Measurements from ENCODE around the gene PRPF6. TPM values are rescaled to one million over a fixed set of nuclear protein-coding genes. Genes with fewer than 3 reads are reported as not detected.
A peak's percentile ranks its signal among the peaks of the same experiment; 100 is the strongest.

Gene PRPF6
- total and polyA plus RNA-seq, 2 of the 13 experiments (the other 11 are each of a cell fraction or from before 2014, with no cell fraction given) = 63.7 to 101 TPM

DNA sequence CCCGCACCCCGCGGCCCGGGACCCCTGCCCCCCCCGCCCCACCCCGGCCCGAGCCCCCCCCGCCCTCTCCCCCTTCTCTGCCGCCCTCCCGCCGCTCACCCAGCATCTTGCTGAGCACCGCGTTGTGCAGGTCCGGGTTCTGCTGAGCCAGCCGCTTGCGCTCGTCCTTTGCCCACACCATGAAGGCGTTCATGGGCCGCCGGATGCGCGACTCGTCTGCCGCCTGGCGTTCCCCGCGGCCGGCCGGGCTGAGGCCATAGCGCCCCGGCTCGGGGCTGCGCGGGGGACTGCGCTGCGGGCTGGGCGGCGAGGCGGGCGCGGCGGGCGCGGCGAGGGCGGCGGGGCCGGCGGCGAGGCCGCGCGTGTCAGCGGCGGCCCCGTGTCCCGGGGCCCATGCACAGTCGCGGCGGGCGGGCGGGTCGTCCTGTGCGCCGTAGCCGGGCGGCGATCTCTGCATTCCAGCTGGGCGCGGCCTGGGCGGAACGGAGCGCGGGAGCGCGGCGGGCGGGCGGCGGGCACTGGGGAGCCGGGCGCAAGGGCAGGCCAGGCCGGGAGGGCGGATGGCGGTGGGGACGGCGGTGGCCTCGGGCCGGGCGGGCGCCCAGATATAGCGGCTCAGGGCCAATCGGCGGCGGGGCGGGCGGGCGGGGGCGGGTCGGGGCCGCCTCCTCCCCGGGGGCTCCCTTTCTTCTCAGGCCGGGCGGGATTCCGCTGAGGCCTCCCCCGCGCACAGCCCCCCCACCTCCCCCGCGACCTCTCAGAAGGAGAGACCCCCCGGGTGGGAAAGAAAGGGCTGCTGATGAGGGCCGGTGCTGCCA is 68.3 kb downstream of the PRPF6 start, which contains the start of gene SOX18 (continued):
- TF ChIP-seq, protein P1, sequence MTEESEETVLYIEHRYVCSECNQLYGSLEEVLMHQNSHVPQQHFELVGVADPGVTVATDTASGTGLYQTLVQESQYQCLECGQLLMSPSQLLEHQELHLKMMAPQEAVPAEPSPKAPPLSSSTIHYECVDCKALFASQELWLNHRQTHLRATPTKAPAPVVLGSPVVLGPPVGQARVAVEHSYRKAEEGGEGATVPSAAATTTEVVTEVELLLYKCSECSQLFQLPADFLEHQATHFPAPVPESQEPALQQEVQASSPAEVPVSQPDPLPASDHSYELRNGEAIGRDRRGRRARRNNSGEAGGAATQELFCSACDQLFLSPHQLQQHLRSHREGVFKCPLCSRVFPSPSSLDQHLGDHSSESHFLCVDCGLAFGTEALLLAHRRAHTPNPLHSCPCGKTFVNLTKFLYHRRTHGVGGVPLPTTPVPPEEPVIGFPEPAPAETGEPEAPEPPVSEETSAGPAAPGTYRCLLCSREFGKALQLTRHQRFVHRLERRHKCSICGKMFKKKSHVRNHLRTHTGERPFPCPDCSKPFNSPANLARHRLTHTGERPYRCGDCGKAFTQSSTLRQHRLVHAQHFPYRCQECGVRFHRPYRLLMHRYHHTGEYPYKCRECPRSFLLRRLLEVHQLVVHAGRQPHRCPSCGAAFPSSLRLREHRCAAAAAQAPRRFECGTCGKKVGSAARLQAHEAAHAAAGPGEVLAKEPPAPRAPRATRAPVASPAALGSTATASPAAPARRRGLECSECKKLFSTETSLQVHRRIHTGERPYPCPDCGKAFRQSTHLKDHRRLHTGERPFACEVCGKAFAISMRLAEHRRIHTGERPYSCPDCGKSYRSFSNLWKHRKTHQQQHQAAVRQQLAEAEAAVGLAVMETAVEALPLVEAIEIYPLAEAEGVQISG (CRISPR knock-in tag; IDR thresholded peaks at IDR 0.05) = 0 out of 2 replicates have a peak, but pooled peaks have one; percentile 33
- TF ChIP-seq FOSL2 (CRISPR knock-in tag; IDR thresholded peaks at IDR 0.05) = no peak
- no peak for TF ChIP-seq SOX5 (CRISPR knock-in tag; IDR thresholded peaks at IDR 0.05; ENCODE audit: borderline replicate concordance)
- no peak for TF ChIP-seq ZNF367 (CRISPR knock-in tag; IDR thresholded peaks at IDR 0.05; ENCODE audit: borderline replicate concordance)
- TF ChIP-seq ZNF768 (CRISPR knock-in tag; IDR thresholded peaks at IDR 0.05) = peak; percentile 61
- TF ChIP-seq RBFOX2 (IDR thresholded peaks at IDR 0.05; ENCODE audit: low read depth, low read length) = peak; percentile 81
- TF ChIP-seq ZNF780A (CRISPR knock-in tag; IDR thresholded peaks at IDR 0.05) = no peak
- no peak for TF ChIP-seq MTA1 (CRISPR knock-in tag; IDR thresholded peaks at IDR 0.05; ENCODE audit: borderline replicate concordance)
- TF ChIP-seq ZFP36L1 (CRISPR knock-in tag; IDR thresholded peaks at IDR 0.05) = no peak
- TF ChIP-seq, protein P2, sequence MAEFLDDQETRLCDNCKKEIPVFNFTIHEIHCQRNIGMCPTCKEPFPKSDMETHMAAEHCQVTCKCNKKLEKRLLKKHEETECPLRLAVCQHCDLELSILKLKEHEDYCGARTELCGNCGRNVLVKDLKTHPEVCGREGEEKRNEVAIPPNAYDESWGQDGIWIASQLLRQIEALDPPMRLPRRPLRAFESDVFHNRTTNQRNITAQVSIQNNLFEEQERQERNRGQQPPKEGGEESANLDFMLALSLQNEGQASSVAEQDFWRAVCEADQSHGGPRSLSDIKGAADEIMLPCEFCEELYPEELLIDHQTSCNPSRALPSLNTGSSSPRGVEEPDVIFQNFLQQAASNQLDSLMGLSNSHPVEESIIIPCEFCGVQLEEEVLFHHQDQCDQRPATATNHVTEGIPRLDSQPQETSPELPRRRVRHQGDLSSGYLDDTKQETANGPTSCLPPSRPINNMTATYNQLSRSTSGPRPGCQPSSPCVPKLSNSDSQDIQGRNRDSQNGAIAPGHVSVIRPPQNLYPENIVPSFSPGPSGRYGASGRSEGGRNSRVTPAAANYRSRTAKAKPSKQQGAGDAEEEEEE (CRISPR knock-in tag; IDR thresholded peaks at IDR 0.05; ENCODE audit: borderline replicate concordance) = no peak
- TF ChIP-seq ZNF781 (CRISPR knock-in tag; IDR thresholded peaks at IDR 0.05; ENCODE audit: borderline replicate concordance, not compliant biosample characterization) = no peak
- TF ChIP-seq ZNF343 (CRISPR knock-in tag; IDR thresholded peaks at IDR 0.05) = no peak; the same call in 1 of the 2 replicates
- 0 out of 2 replicates have a peak, but pooled peaks have one; percentile 68 for TF ChIP-seq PAX8 (CRISPR knock-in tag; IDR thresholded peaks at IDR 0.05; ENCODE audit: borderline replicate concordance)
- TF ChIP-seq JDP2 (CRISPR knock-in tag; IDR thresholded peaks at IDR 0.05; ENCODE audit: borderline replicate concordance) = no peak; the same call in 1 of the 2 replicates
- no peak; the same call in 1 of the 2 replicates for TF ChIP-seq ZSCAN21 (CRISPR knock-in tag; IDR thresholded peaks at IDR 0.05; ENCODE audit: borderline replicate concordance)
- TF ChIP-seq KDM5A (IDR thresholded peaks at IDR 0.05; ENCODE audit: borderline replicate concordance, low read length) = no peak
- TF ChIP-seq MAZ (IDR thresholded peaks at IDR 0.05; ENCODE audit: borderline replicate concordance, low read depth, low read length) = no peak
- peak; percentile 70 for TF ChIP-seq MAZ (CRISPR knock-in tag; IDR thresholded peaks at IDR 0.05; ENCODE audit: low read depth)
- TF ChIP-seq ZNF607 (CRISPR knock-in tag; IDR thresholded peaks at IDR 0.05; ENCODE audit: borderline replicate concordance) = peak; percentile 62; the same call in 1 of the 2 replicates
- peak; percentile 35; the same call in 1 of the 2 replicates for TF ChIP-seq ZNF746 (CRISPR knock-in tag; IDR thresholded peaks at IDR 0.05)
- TF ChIP-seq ZFP62 (CRISPR knock-in tag; IDR thresholded peaks at IDR 0.05) = no peak
- no peak for TF ChIP-seq HNRNPL (IDR thresholded peaks at IDR 0.05; ENCODE audit: low read depth, low read length)
- no peak for TF ChIP-seq FOXP1 (IDR thresholded peaks at IDR 0.05)
- no peak for TF ChIP-seq FOXP1 (CRISPR knock-in tag; IDR thresholded peaks at IDR 0.05)
- TF ChIP-seq RFX5 (IDR thresholded peaks at IDR 0.05; ENCODE audit: low read depth, low read length) = no peak
- no peak for TF ChIP-seq ZNF788 (CRISPR knock-in tag; IDR thresholded peaks at IDR 0.05; ENCODE audit: borderline replicate concordance)
- peak; percentile 32; the same call in 1 of the 2 replicates for TF ChIP-seq ZNF777 (CRISPR knock-in tag; IDR thresholded peaks at IDR 0.05)
- no peak for TF ChIP-seq SSRP1 (CRISPR knock-in tag; IDR thresholded peaks at IDR 0.05)

All from HepG2 (cell line).